Spleen (tissue), 11 donors: Measurements from ENCODE around the gene MT1H. TPM values are rescaled to one million over a fixed set of nuclear protein-coding genes. Genes with fewer than 3 reads are reported as not detected.
A peak's percentile ranks its signal among the peaks of the same experiment; 100 is the strongest.

Source experiments
- DNase-seq: peaks from one replicate; pipeline ENCODE4 v3.0.0-alpha.2; 2020
- H3K27ac ChIP-seq, 8 donors: fragments of 200-600 bp; sonication (generic) in 7 of 8; 1 replicate in 4 of 8; 2 replicates in 4 of 8; pipeline versions ENCODE4 v1.5.0 to v1.8.0; 2016 to 2021; ENCODE audit warnings: inconsistent platforms in 4 of 8, mild to moderate bottlenecking in 4 of 8, moderate library complexity in 1 of 8
- H3K27me3 ChIP-seq, 7 donors: fragments of 200-600 bp; sonication (generic) in 6 of 7; replicated peaks in 1 of 7; 1 replicate in 4 of 7; 2 replicates in 3 of 7; pipeline versions ENCODE4 v1.5.0 to v1.8.0; 2016 to 2021; ENCODE audit warnings: inconsistent platforms in 3 of 7, mild to moderate bottlenecking in 1 of 7
- H3K36me3 ChIP-seq, 6 donors: fragments of 200-600 bp; sonication (generic) in 5 of 6; 1 replicate in 4 of 6; 2 replicates in 2 of 6; pipeline versions ENCODE4 v1.5.0 to v1.8.0; 2016 to 2021; ENCODE audit warnings: inconsistent platforms in 2 of 6
- H3K4me1 ChIP-seq, 6 donors: fragments of 200-600 bp; sonication (generic) in 5 of 6; 1 replicate in 3 of 6; 2 replicates in 3 of 6; pipeline versions ENCODE4 v1.5.0 to v1.8.0; 2016 to 2021; ENCODE audit warnings: inconsistent platforms in 3 of 6
- H3K4me3 ChIP-seq, 8 donors: fragments of 200-600 bp; sonication (generic) in 7 of 8; 1 replicate in 4 of 8; 2 replicates in 4 of 8; pipeline versions ENCODE4 v1.5.0 to v1.8.0; 2016 to 2021; ENCODE audit warnings: inconsistent platforms in 4 of 8, mild to moderate bottlenecking in 4 of 8, moderate library complexity in 2 of 8
- H3K9me3 ChIP-seq, 8 donors: fragments of 200-600 bp; sonication (generic) in 7 of 8; 1 replicate in 4 of 8; 2 replicates in 4 of 8; pipeline versions ENCODE4 v1.5.0 to v1.8.0; 2016 to 2021; ENCODE audit warnings: inconsistent platforms in 4 of 8
- POLR2A ChIP-seq, 3 donors: fragments of 450-650 bp; IDR thresholded peaks; one replicate each; pipeline ENCODE4 v1.5.1; 2017; ENCODE audit warnings: antibody characterized with exemption in 3 of 3, mild to moderate bottlenecking in 1 of 3
- POLR2AphosphoS5 ChIP-seq, 3 donors: sonication (generic); formaldehyde crosslinking; IDR thresholded peaks; one replicate each; pipeline ENCODE4 v1.5.1; 2017; ENCODE audit warnings: antibody characterized with exemption in 3 of 3
- WGBS, 5 donors: extraction: QIAGEN DNeasy Blood & Tissue Kit in 3 of 5; methylation state at CpG; one replicate each; pipeline versions ENCODE4 v1.1.5 to v1.1.7; 2013 to 2018; 5-methylcytosine and 5-hydroxymethylcytosine counted together
- intact Hi-C: fragments of 100-400 bp; cut with DNase I; formaldehyde crosslinking; loops from one replicate; pipeline ENCODE4 v1.15.0; 2023; ENCODE audit warnings: low total_unique reads
- polyA plus RNA-seq, 3 donors: library from polyadenylated mRNA; stranded (reverse); fragments of 200-250 nt; gene quantifications; one replicate each; pipeline ENCODE4 v1.2.1, GENCODE V29; 2013
- total RNA-seq, 7 donors: library from RNA; depleted of rRNA in 3 of 7; stranded (reverse); fragments of >200 nt in 3 of 7; fragmentation: NEBNext Ultra II Directional in 4 of 7; extraction: Animal tissue kit (Norgen Biotek cat#: 25700) in 4 of 7; gene quantifications; one replicate each; pipeline versions ENCODE4 v1.1.0 to v1.2.1, GENCODE V29; 2016 to 2021
- TF ChIP-seq, protein P1 (sequence below), 11 experiments: fragments of 200-600 bp in 7 of 11; fragments of 450-650 bp in 4 of 11; sonication (generic) in 4 of 11; IDR thresholded peaks in 8 of 11; conservative IDR thresholded peaks in 3 of 11; 1 replicate in 7 of 11; 2 replicates in 4 of 11; pipeline versions ENCODE4 v1.4.0 to v1.8.0; 2016 to 2021; ENCODE audit warnings: antibody characterized with exemption in 11 of 11, inconsistent platforms in 4 of 11, mild to moderate bottlenecking in 1 of 11
- donor health status: healthy with polysubstance abuse.
- donor health status: DM: no; HTN: no; CAD: no; lungs with moderate emphysema.
- donor health status: DM: no; HTN: no; CAD: no.
- donor health status: Bipolar disorder and iron deficiency.
- donor health status: healthy.
- donor health status: DM: no; HTN: no; CAD: no.
- donor health status: DM: yes; HTN: yes; CAD: no.

MT1H gene
- total and polyA plus RNA-seq, 10 donors: 0.54 to 1.1 (median 0.96) TPM; not detected in 7

DNA sequence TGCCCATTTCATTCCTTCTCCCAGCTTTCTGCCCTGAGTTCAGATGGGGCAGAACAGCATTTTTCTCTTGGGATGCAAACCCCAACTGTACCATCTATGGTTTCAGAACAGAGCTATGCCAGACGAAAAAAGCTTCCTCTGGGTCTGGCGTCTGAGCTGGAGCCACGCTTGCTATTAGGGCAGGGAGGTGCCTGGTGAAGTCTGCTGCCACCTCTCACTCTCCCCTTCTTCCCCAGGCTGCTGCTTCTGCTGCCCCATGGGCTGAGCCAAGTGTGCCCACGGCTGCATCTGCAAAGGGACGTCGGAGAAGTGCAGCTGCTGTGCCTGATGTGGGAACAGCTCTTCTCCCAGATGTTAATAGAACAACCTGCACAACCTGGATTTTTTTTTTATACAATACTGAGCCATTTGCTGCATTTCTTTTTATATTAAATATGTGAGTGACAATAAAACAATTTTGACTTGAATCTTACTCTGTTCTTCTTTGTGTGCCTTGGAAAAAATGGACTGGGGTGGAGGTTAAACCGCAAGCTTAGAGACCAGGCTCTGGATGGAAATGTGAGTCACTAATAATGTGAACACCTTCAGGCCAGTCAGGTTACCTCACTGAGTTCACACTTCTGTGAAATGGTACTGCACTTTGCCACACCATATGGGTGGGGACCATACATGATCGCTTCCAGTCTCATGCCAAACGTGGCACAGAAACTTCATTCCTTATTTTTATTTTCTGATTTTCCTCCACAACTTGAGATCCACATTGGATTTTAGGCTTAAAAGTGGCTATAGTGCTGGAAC lies 32.8 kb upstream of the MT1H start:
- WGBS, 5 donors: 29 to 49% (median 35%) methylated on average over 9 of the region's 9 CpGs
- Histone ChIP-seq H3K4me3 (no peak overlapping the region), H3K27me3 (peaks cover 5 to 98% (median 74%) of the 10 kb centered on the region in 7 donors), H3K36me3 (no peaks in the 10 kb centered on the region), H3K4me1 (peaks cover 14 to 44% (median 33%) of the 10 kb centered on the region in 6 donors), H3K27ac (no peak overlapping the region), H3K9me3 (no peaks in the 10 kb centered on the region)
- TF ChIP-seq, protein P1, sequence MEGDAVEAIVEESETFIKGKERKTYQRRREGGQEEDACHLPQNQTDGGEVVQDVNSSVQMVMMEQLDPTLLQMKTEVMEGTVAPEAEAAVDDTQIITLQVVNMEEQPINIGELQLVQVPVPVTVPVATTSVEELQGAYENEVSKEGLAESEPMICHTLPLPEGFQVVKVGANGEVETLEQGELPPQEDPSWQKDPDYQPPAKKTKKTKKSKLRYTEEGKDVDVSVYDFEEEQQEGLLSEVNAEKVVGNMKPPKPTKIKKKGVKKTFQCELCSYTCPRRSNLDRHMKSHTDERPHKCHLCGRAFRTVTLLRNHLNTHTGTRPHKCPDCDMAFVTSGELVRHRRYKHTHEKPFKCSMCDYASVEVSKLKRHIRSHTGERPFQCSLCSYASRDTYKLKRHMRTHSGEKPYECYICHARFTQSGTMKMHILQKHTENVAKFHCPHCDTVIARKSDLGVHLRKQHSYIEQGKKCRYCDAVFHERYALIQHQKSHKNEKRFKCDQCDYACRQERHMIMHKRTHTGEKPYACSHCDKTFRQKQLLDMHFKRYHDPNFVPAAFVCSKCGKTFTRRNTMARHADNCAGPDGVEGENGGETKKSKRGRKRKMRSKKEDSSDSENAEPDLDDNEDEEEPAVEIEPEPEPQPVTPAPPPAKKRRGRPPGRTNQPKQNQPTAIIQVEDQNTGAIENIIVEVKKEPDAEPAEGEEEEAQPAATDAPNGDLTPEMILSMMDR (IDR thresholded peaks at IDR 0.05 in 8 of 11, conservative IDR thresholded peaks at IDR 0.05 in 3 of 11): no peak
- TF ChIP-seq POLR2A (IDR thresholded peaks at IDR 0.05) (no peak), POLR2AphosphoS5 (IDR thresholded peaks at IDR 0.05) (no peak)
- DNase-seq: no peak
- intact Hi-C loops: no loop called here

DNA sequence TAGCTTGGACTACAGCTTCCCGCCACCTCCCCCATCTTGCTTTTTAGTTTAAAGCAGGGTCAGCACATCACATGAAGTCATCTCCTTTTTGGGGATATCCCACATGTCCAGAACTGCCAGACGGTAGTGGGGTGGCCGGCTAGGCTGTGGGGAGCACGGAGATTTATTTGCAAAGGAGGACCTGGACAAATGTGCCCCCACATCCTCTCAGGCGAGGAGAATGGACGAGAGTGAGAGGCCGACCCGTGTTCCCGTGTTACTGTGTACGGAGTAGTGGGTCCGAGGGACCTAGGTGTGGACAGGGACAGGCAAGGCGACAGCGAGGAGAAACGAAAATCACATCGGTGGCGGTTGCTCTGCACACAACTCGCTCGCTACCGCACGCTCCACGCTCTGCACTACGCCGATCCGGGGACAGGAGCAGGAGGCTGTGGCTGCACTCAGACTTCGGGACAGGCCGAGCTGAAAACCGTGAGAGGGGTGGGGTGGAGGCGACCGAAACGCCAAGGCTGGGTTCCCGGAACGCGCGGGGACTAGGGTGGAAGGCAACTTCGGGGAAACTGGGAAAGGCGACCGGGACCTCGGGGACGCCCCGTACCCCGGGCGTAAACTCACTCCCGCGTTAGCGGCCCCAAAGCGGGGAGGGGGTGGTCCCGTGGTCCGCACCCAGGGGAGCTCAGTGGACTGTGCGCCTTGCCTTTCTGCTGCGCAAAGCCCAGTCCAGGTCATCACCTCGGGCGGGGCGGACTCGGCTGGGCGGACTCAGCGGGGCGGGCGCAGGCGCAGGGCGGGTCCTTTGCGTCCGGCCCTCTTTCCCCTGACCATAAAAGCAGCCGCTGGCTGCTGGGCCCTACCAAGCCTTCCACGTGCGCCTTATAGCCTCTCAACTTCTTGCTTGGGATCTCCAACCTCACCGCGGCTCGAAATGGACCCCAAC lies 31.5 kb upstream of the MT1H start, which contains the start of gene MT1A:
Gene MT1A, plus strand, starts transcription at position 853 of the 937 bp plus-strand sequence. Its CDS starts 73 bp downstream, at position 926.
- no peak for TF ChIP-seq POLR2A (IDR thresholded peaks at IDR 0.05)
- TF ChIP-seq POLR2AphosphoS5 (IDR thresholded peaks at IDR 0.05): peak; percentile 58 to 87 (median 79)
- TF ChIP-seq, protein P1 (IDR thresholded peaks at IDR 0.05 in 8 of 11, conservative IDR thresholded peaks at IDR 0.05 in 3 of 11): no peak
- 5 to 14% (median 7%) methylated on average over 47 to 68 of the region's 68 CpGs for WGBS, 5 donors
- Histone ChIP-seq H3K36me3 (no peaks in the 10 kb centered on the region), H3K27ac (peak within 1 kb of the TSS in 6 of 8 donors; percentile 10 to 52 (median 40)), H3K9me3 (no peaks in the 10 kb centered on the region), H3K4me1 (peaks cover 14 to 39% (median 26%) of the 10 kb centered on the region in 6 donors), H3K27me3 (peaks cover 5 to 90% (median 67%) of the 10 kb centered on the region in 7 donors), H3K4me3 (peak within 1 kb of the TSS; percentile 6 to 66 (median 34))
- intact Hi-C loops: no loop called here
- DNase-seq: peak; percentile 79

DNA sequence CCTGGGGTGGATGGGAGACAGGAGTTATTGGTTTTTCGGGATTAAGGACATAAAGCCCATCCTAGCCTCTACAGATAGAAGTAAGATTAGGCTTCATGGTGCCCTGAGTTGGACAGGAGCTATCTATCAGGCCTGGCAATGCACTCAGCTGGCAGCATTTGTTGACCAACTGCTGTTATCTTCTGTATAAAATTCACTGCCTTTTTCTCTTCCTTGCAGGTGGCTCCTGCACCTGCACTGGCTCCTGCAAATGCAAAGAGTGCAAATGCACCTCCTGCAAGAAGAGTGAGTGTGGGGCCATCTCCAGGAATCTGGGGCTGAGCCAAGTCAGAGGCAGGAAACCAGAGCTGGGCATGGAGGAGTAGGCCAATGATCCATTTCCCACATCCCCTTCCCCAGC lies 30.6 kb upstream of the MT1H start:
- WGBS, 5 donors: 33 to 68% (median 53%) methylated on average over 1 of the region's 1 CpG
- no peak overlapping the region for H3K4me3 ChIP-seq
- intact Hi-C loops: no loop called here
- no peak for TF ChIP-seq POLR2AphosphoS5 (IDR thresholded peaks at IDR 0.05)
- TF ChIP-seq POLR2A (IDR thresholded peaks at IDR 0.05): no peak
- TF ChIP-seq, protein P1 (IDR thresholded peaks at IDR 0.05 in 8 of 11, conservative IDR thresholded peaks at IDR 0.05 in 3 of 11): no peak
- peaks cover 18 to 48% (median 35%) of the 10 kb centered on the region in 6 donors for H3K4me1 ChIP-seq
- H3K36me3 ChIP-seq: no peaks in the 10 kb centered on the region
- no peak overlapping the region for H3K27ac ChIP-seq
- H3K9me3 ChIP-seq: no peaks in the 10 kb centered on the region
- DNase-seq: no peak
- peaks cover 5 to 90% (median 62%) of the 10 kb centered on the region in 7 donors for H3K27me3 ChIP-seq
